ENCODE results near the gene CHI3L1.

Gene CHI3L1

GRCh38 chr1:203169770-203170520 lies 16.6 kb downstream of the CHI3L1 start:
- no peak for DNase-seq (ENCODE audit: low read depth in 2 of 2, low spot score in 1 of 2)

- no peak for DNase-seq (ENCODE audit: low read depth in 2 of 2, low spot score in 1 of 2)
Measured at GRCh38 chr1:203168991-203169390, 17.5 kb downstream of the CHI3L1 start.

GRCh38 chr1:203168256-203168786 lies 18.2 kb downstream of the CHI3L1 start:
- DNase-seq (ENCODE audit: low read depth in 2 of 2, low spot score in 1 of 2) = no peak

- DNase-seq (ENCODE audit: low read depth in 2 of 2, low spot score in 1 of 2) = no peak
Measured at GRCh38 chr1:203167913-203168200, 18.6 kb downstream of the CHI3L1 start.

- no peak for DNase-seq (ENCODE audit: low read depth in 2 of 2, low spot score in 1 of 2)
Measured at GRCh38 chr1:203167026-203167912, 19.2 kb downstream of the CHI3L1 start.

GRCh38 chr1:203166192-203166940 lies 20.1 kb downstream of the CHI3L1 start:
- no peak for DNase-seq (ENCODE audit: low read depth in 2 of 2, low spot score in 1 of 2)

- no peak for DNase-seq (ENCODE audit: low read depth in 2 of 2, low spot score in 1 of 2)
Measured at GRCh38 chr1:203165800-203166161, 20.7 kb downstream of the CHI3L1 start.

GRCh38 chr1:203165101-203165799 lies 21.3 kb downstream of the CHI3L1 start:
- DNase-seq (ENCODE audit: low read depth in 2 of 2, low spot score in 1 of 2) = no peak

- no peak for DNase-seq (ENCODE audit: low read depth in 2 of 2, low spot score in 1 of 2)
Measured at GRCh38 chr1:203163891-203164635, 22.4 kb downstream of the CHI3L1 start.

- DNase-seq (ENCODE audit: low read depth in 2 of 2, low spot score in 1 of 2) = no peak
Measured at GRCh38 chr1:203162403-203162802, 24.1 kb downstream of the CHI3L1 start.

- no peak for DNase-seq (ENCODE audit: low read depth in 2 of 2, low spot score in 1 of 2)
Measured at GRCh38 chr1:203161703-203162102, 24.8 kb downstream of the CHI3L1 start.

GRCh38 chr1:203161175-203161574 lies 25.3 kb downstream of the CHI3L1 start:
- no peak for DNase-seq (ENCODE audit: low read depth in 2 of 2, low spot score in 1 of 2)

- DNase-seq (ENCODE audit: low read depth in 2 of 2, low spot score in 1 of 2) = no peak
Measured at GRCh38 chr1:203159844-203160243, 26.7 kb downstream of the CHI3L1 start.

GRCh38 chr1:203158960-203159665 lies 27.4 kb downstream of the CHI3L1 start:
- no peak for DNase-seq (ENCODE audit: low read depth in 2 of 2, low spot score in 1 of 2)

GRCh38 chr1:203158423-203158822 lies 28.1 kb downstream of the CHI3L1 start:
- no peak for DNase-seq (ENCODE audit: low read depth in 2 of 2, low spot score in 1 of 2)

GRCh38 chr1:203156280-203156679 lies 30.2 kb downstream of the CHI3L1 start:
- no peak for DNase-seq (ENCODE audit: low read depth in 2 of 2, low spot score in 1 of 2)

GRCh38 chr1:203153989-203154821 lies 32.3 kb downstream of the CHI3L1 start:
- DNase-seq (ENCODE audit: low read depth in 2 of 2, low spot score in 1 of 2) = no peak

GRCh38 chr1:203153051-203153988 lies 33.2 kb downstream of the CHI3L1 start:
- no peak for DNase-seq (ENCODE audit: low read depth in 2 of 2, low spot score in 1 of 2)
